PC-3 (cell line): ENCODE data around the gene MARCHF5.

Experiments used
- CTCF ChIP-seq: fragments of 300-600 bp; sonication (generic); conservative IDR thresholded peaks from 2 replicates; pipeline ENCODE4 v1.5.1; 2017; ENCODE audit warnings: antibody characterized with exemption, low read depth, mild to moderate bottlenecking, low read length
- EZH2 ChIP-seq: fragments of 300-600 bp; sonication (generic); IDR thresholded peaks from one replicate; pipeline ENCODE4 v1.6.1; 2017; ENCODE audit warnings: antibody characterized with exemption, mild to moderate bottlenecking, low read length; ENCODE audit not compliant: unreplicated experiment
- EZH2phosphoT487 ChIP-seq: fragments of 300-600 bp; sonication (generic); IDR thresholded peaks from 2 replicates; pipeline ENCODE4 v1.6.1; 2018; ENCODE audit warnings: mild to moderate bottlenecking, antibody characterized with exemption, low read length, borderline replicate concordance

DNA sequence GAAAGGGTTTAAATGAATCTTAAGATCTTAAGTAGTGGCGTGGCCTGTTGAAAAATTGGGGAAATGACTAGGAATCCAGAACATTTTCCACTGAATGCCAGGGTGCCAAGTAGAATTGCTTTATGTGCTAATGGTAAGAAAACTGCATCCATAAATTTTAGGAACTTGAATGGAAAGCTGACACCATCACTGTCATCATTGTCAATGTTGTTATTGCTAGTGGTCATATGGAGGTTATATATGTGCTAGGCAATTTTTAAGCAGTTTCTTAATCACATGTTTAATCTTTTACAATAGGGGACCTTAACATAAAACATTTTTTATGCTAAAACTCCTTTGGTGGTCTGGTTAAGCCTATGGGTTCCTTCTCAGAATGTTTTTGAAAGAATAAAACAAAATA is 13.1 kb downstream of the MARCHF5 start:
- TF ChIP-seq CTCF = no peak
- TF ChIP-seq EZH2phosphoT487 = no peak
- TF ChIP-seq EZH2 = no peak
